GM12891 (cell line): Measurements from ENCODE around the gene RHBDF2.

Source experiments
- PAX5 ChIP-seq: IDR thresholded peaks from 2 replicates; pipeline ENCODE4 v1.6.1; 2011; ENCODE audit warnings: low read length, moderate library complexity, mild to moderate bottlenecking; ENCODE audit not compliant: insufficient read depth, severe bottlenecking
- POLR2A ChIP-seq: IDR thresholded peaks from 2 replicates; pipeline ENCODE4 v1.6.1; 2011; ENCODE audit warnings: low read depth, low read length, control low read depth
- POLR2AphosphoS5 ChIP-seq: IDR thresholded peaks from 2 replicates; pipeline ENCODE4 v1.6.1; 2011; ENCODE audit warnings: low read depth, low read length, control low read depth
- SPI1 ChIP-seq: IDR thresholded peaks from 2 replicates; pipeline ENCODE4 v1.6.1; 2011; ENCODE audit warnings: low read depth, low read length, control low read depth
- TAF1 ChIP-seq: IDR thresholded peaks from 2 replicates; pipeline ENCODE4 v1.6.1; 2011; ENCODE audit warnings: low read depth, low read length, control low read depth

DNA sequence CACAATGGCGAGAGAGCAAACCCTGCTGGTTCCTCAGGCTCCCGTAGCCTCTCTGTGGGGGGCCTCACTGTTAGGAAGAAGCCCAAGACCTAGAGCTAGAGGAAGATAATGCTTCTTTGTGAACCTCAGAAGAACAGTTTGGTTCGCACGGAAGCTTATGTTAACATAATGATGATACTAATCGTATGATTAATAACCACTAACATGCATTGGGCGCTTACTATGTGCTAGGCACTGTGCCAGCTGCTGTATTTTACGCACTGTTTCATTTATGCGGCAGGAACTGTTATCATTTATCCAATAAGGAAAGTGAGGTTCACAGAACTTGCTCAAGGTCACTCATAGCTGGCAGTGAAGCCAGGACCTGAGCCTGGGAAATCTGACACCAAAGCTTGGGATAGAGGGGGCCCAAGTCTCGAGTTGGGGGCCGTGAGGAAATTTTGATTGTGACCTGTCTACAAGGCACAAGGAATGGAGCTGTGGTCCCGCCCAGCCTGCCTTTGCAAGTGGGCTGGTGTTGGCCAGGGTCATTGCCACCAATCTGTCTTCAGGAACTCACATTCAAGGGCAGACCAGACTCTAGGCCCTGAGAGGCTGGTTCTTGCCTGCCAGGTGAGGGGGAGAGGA lies 45.4 kb upstream of the RHBDF2 start:
- TF ChIP-seq POLR2A (no peak), TAF1 (no peak), POLR2AphosphoS5 (no peak), SPI1 (no peak), PAX5 (no peak)
